ENCODE data around the gene DIDO1.

Gene DIDO1

GRCh38 chr20:62914436-62914835, 11.9 kb downstream of the DIDO1 start:
- ChIA-PET POLR2A (no interaction called here), CTCF (interaction anchor here (1.3 to 11.8 kb wide), 2 partner anchors 14 to 27 kb away, joined by 4 to 189 read pairs; no protein-coding TSS in a partner anchor)
- no peak for DNase-seq (ENCODE audit: low read depth, low spot score)
- no peak overlapping the region for H3K4me3 ChIP-seq (ENCODE audit: low read depth, low read length)
- no peak for TF ChIP-seq CTCF (IDR thresholded peaks at IDR 0.05; ENCODE audit: insufficient read depth, low read length, missing control alignments)

- no peak for TF ChIP-seq CTCF (IDR thresholded peaks at IDR 0.05; ENCODE audit: insufficient read depth, low read length, missing control alignments)
- DNase-seq (ENCODE audit: low read depth, low spot score) = no peak
- ChIA-PET CTCF (interaction anchor here (0.9 to 11.8 kb wide), 4 partner anchors 12 to 26 kb away, joined by 3 to 189 read pairs (median 4); partner anchors contain the start of gene DIDO1), POLR2A (interaction anchor here (0.6 kb wide), 1 partner anchor 506 kb away, joined by 3 read pairs; the partner anchor contains the start of gene CABLES2)
- no peak overlapping the region for H3K4me3 ChIP-seq (ENCODE audit: low read depth, low read length)
Observed at GRCh38 chr20:62913043-62913630, 13.2 kb downstream of the DIDO1 start.

GRCh38 chr20:62911701-62912280, 14.5 kb downstream of the DIDO1 start:
- no peak for TF ChIP-seq CTCF (IDR thresholded peaks at IDR 0.05; ENCODE audit: insufficient read depth, low read length, missing control alignments)
- no peak overlapping the region for H3K4me3 ChIP-seq (ENCODE audit: low read depth, low read length)
- no peak for DNase-seq (ENCODE audit: low read depth, low spot score)
- ChIA-PET POLR2A (no interaction called here), CTCF (interaction anchor here (0.7 to 11.8 kb wide), 8 partner anchors 9 to 104 kb away, joined by 3 to 189 read pairs (median 5); partner anchors contain the start of gene DIDO1)

- POLR2A ChIA-PET = no interaction called here
- no peak overlapping the region for H3K4me3 ChIP-seq (ENCODE audit: low read depth, low read length)
- CTCF ChIA-PET = interaction anchor here (0.7 to 11.8 kb wide), 7 partner anchors 10 to 98 kb away, joined by 3 to 189 read pairs (median 6); partner anchors contain the start of gene DIDO1
- no peak for DNase-seq (ENCODE audit: low read depth, low spot score)
- TF ChIP-seq CTCF (IDR thresholded peaks at IDR 0.05; ENCODE audit: insufficient read depth, low read length, missing control alignments) = no peak
Observed at GRCh38 chr20:62910777-62911497, 15.4 kb downstream of the DIDO1 start.

- ChIA-PET POLR2A (no interaction called here), CTCF (interaction anchor here (1.1 to 4.1 kb wide), 4 partner anchors 10 to 98 kb away, joined by 3 to 38 read pairs (median 18); partner anchors contain the start of gene DIDO1)
- TF ChIP-seq CTCF (IDR thresholded peaks at IDR 0.05; ENCODE audit: insufficient read depth, low read length, missing control alignments) = no peak
- H3K4me3 ChIP-seq (ENCODE audit: low read depth, low read length) = no peak overlapping the region
- no peak for DNase-seq (ENCODE audit: low read depth, low spot score)
Observed at GRCh38 chr20:62910217-62910766, 16.0 kb downstream of the DIDO1 start.

All from AG04449 (cell line).